GM23248 (cell line): ENCODE results near the gene PLA2G2E. TPM values are rescaled to one million over a fixed set of nuclear protein-coding genes. Genes with fewer than 3 reads are reported as not detected.

Experiments used
- DNase-seq: peaks from one replicate; pipeline ENCODE4 v3.0.0-alpha.2; 2015
- H2AFZ ChIP-seq: fragments of 200-600 bp; sonication (generic); 2 replicates; pipeline ENCODE4 v1.6.1; 2016; ENCODE audit warnings: antibody characterized with exemption
- H3F3A ChIP-seq: fragments of 200-600 bp; sonication (generic); 2 replicates; pipeline ENCODE4 v1.6.1; 2016; ENCODE audit warnings: mild to moderate bottlenecking, antibody characterized with exemption, mixed run types; ENCODE audit not compliant: insufficient read depth
- H3K27ac ChIP-seq: fragments of 200-600 bp; sonication (generic); 2 replicates; pipeline ENCODE4 v1.5.1; 2016; ENCODE audit warnings: mild to moderate bottlenecking
- H3K27me3 ChIP-seq: fragments of 200-600 bp; sonication (generic); replicated peaks from 2 replicates; pipeline ENCODE4 v1.6.1; 2016; ENCODE audit warnings: mild to moderate bottlenecking; ENCODE audit not compliant: insufficient read depth
- H3K36me3 ChIP-seq: fragments of 200-600 bp; sonication (generic); 2 replicates; pipeline ENCODE4 v1.6.1; 2016; ENCODE audit warnings: low read depth, mild to moderate bottlenecking
- H3K4me1 ChIP-seq: fragments of 200-600 bp; sonication (generic); 2 replicates; pipeline ENCODE4 v1.6.1; 2016; ENCODE audit warnings: mild to moderate bottlenecking; ENCODE audit not compliant: insufficient read depth
- H3K4me2 ChIP-seq: fragments of 200-600 bp; sonication (generic); one replicate; pipeline ENCODE4 v1.6.1; 2016; ENCODE audit warnings: mild to moderate bottlenecking; ENCODE audit not compliant: unreplicated experiment
- H3K4me3 ChIP-seq: fragments of 200-600 bp; sonication (generic); 2 replicates; pipeline ENCODE4 v1.5.1; 2016; ENCODE audit warnings: mild to moderate bottlenecking
- H3K79me2 ChIP-seq: fragments of 200-600 bp; sonication (generic); 2 replicates; pipeline ENCODE4 v1.6.1; 2016; ENCODE audit warnings: mild to moderate bottlenecking; ENCODE audit not compliant: insufficient read depth
- H3K9ac ChIP-seq: fragments of 200-600 bp; sonication (generic); 2 replicates; pipeline ENCODE4 v1.6.1; 2016; ENCODE audit warnings: mild to moderate bottlenecking
- H3K9me2 ChIP-seq: fragments of 200-600 bp; sonication (generic); 2 replicates; pipeline ENCODE4 v1.6.1; 2016; ENCODE audit warnings: mixed run types, mild to moderate bottlenecking, moderate library complexity; ENCODE audit not compliant: insufficient read depth
- H3K9me3 ChIP-seq: fragments of 200-600 bp; sonication (generic); one replicate; pipeline ENCODE4 v1.6.1; 2017; ENCODE audit warnings: low read depth
- H4K20me1 ChIP-seq: fragments of 200-600 bp; sonication (generic); 2 replicates; pipeline ENCODE4 v1.6.0; 2016; ENCODE audit not compliant: insufficient read depth
- EZH2 ChIP-seq: fragments of 200-600 bp; sonication (generic); IDR thresholded peaks from 2 replicates; pipeline ENCODE4 v1.6.1; 2018; ENCODE audit warnings: antibody characterized with exemption, mild to moderate bottlenecking; ENCODE audit not compliant: insufficient read depth, poor library complexity, severe bottlenecking
- EZH2phosphoT487 ChIP-seq: fragments of 200-600 bp; sonication (generic); IDR thresholded peaks from 2 replicates; pipeline ENCODE4 v1.6.1; 2018; ENCODE audit warnings: antibody characterized with exemption, moderate library complexity, mild to moderate bottlenecking, low read depth; ENCODE audit not compliant: insufficient read depth
- WGBS, 2 experiments: methylation state at CpG; one replicate each; pipeline ENCODE4 v1.1.6; 2015 to 2017; ENCODE audit warnings: low lambda C conversion rate in 2 of 2, low coverage in 1 of 2; ENCODE audit errors: missing lambda C conversion rate in 2 of 2; 5-methylcytosine and 5-hydroxymethylcytosine counted together
- in situ Hi-C: fragments of 300-500 bp; cut with MboI; formaldehyde crosslinking; loops from 2 replicates; pipeline ENCODE4 v1.15.0; 2020
- polyA plus RNA-seq: library from polyadenylated mRNA; unstranded; fragments of >200 nt; fragmentation: Nextera tagmentation; extraction: Ambion mirVana; gene quantifications from 2 replicates; pipeline ENCODE4 v1.2.1, GENCODE V29; 2016
- total RNA-seq: library from RNA; depleted of rRNA; stranded (reverse); fragments of >200 nt; shearing (Covaris generic); gene quantifications from 2 replicates; pipeline ENCODE4 v1.2.3, GENCODE V29; 2014

The PLA2G2E gene
- total and polyA plus RNA-seq, 2 experiments from 2014 or later, result not detected

DNA sequence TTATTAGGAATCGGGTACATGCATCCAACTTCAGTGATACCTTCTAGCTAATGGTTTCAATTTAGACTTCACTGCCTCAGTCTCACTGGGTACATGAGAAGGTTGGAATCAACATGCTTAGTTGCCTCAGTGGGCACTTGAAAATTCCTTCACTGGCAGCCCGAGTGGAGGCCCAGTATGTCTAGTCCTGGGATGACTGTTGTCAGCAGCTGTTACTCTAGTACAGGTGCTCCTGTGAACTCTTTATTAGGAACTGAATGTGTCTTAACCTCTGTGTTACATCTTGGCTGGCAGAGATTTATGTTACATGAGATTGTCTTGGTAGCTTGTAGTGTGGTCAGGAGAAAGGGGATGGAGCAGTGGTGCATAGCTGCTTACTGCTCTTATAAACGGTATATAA is 13.4 kb downstream of the PLA2G2E start:
- H3K27me3 ChIP-seq, result no peaks in the 10 kb centered on the region
- no peaks in the 10 kb centered on the region for H3K9me3 ChIP-seq
- no peaks in the 10 kb centered on the region for H3F3A ChIP-seq
- H2AFZ ChIP-seq, result no peak overlapping the region
- DNase-seq, result no peak
- in situ Hi-C loops, result no loop called here
- WGBS, 2 experiments, result 86 to 89% methylated on average over 3 of the region's 3 CpGs
- no peak overlapping the region for H3K4me3 ChIP-seq
- no peak overlapping the region for H3K27ac ChIP-seq
- no peak overlapping the region for H3K9ac ChIP-seq
- H3K9me2 ChIP-seq, result no peaks in the 10 kb centered on the region
- no peaks in the 10 kb centered on the region for H3K4me1 ChIP-seq
- H4K20me1 ChIP-seq, result no peaks in the 10 kb centered on the region
- H3K4me2 ChIP-seq, result no peak overlapping the region
- peaks cover 50% of the 10 kb centered on the region for H3K36me3 ChIP-seq
- no peak for TF ChIP-seq EZH2
- TF ChIP-seq EZH2phosphoT487, result no peak
- 0 out of 2 replicates have a peak, but pooled peaks cover 17% of the 10 kb centered on the region for H3K79me2 ChIP-seq

DNA sequence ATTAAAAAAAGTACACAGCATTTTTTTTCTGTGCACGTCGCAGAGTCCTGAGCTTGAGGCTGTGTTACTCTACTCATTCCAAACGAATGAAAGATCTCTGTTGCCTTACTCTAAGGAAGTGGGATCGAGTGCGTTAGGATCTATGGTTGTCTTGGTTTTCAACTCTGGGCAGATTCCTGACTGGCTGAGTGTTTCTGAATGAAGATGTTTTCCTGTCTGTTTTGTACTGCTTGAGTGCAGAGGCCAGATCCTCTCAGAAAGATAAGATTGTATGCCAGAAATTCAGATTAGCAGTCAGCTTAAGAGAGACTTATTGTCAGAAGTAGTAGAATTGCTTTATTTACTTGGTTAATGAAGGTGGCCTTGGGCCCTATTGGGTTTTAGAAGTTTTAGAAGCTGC is 14.0 kb downstream of the PLA2G2E start:
- no peak overlapping the region for H3K27ac ChIP-seq
- H3K4me3 ChIP-seq, result no peak overlapping the region
- no peaks in the 10 kb centered on the region for H3K9me3 ChIP-seq
- H3K4me1 ChIP-seq, result no peaks in the 10 kb centered on the region
- no peak overlapping the region for H3K4me2 ChIP-seq
- no peaks in the 10 kb centered on the region for H4K20me1 ChIP-seq
- WGBS, 2 experiments, result 94 to 96% methylated on average over 5 of the region's 5 CpGs
- peaks cover 56% of the 10 kb centered on the region for H3K36me3 ChIP-seq
- H3K27me3 ChIP-seq, result no peaks in the 10 kb centered on the region
- no peaks in the 10 kb centered on the region for H3K9me2 ChIP-seq
- H3K79me2 ChIP-seq, result 0 out of 2 replicates have a peak, but pooled peaks cover 19% of the 10 kb centered on the region
- in situ Hi-C loops, result no loop called here
- TF ChIP-seq EZH2 (no peak), EZH2phosphoT487 (no peak)
- no peak overlapping the region for H2AFZ ChIP-seq
- H3F3A ChIP-seq, result no peaks in the 10 kb centered on the region
- no peak for DNase-seq
- no peak overlapping the region for H3K9ac ChIP-seq

DNA sequence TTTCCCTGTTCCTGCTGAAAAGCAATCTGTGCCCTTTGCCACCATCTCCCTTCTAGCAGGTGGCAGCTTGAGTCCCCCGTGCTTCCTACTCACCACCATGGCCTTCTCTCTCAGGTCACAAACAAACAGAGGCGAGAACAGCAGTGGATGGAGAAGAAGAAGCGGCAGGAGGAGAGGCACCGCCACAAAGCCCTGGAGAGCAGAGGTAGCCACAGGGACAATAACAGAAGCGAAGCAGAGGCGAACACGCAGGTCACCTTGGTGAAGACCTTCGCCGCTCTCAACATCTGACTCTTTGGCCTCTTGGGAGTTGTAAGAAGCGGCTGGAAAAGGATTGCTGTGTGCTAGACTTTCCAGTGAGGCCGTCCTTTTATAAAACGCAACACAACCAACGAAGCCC is 16.0 kb downstream of the PLA2G2E start:
- no peaks in the 10 kb centered on the region for H3F3A ChIP-seq
- H3K9ac ChIP-seq, result no peak overlapping the region
- TF ChIP-seq EZH2, result no peak
- TF ChIP-seq EZH2phosphoT487, result no peak
- in situ Hi-C loops, result no loop called here
- DNase-seq, result no peak
- H3K4me3 ChIP-seq, result no peak overlapping the region
- H3K4me2 ChIP-seq, result no peak overlapping the region
- H3K9me3 ChIP-seq, result no peaks in the 10 kb centered on the region
- H3K36me3 ChIP-seq, result peaks cover 62% of the 10 kb centered on the region
- H3K4me1 ChIP-seq, result peaks cover 7% of the 10 kb centered on the region; the same call in 1 of the 2 replicates
- H3K27me3 ChIP-seq, result no peaks in the 10 kb centered on the region
- 96 to 98% methylated on average over 13 of the region's 13 CpGs for WGBS, 2 experiments
- H3K9me2 ChIP-seq, result no peaks in the 10 kb centered on the region
- no peaks in the 10 kb centered on the region for H4K20me1 ChIP-seq
- 0 out of 2 replicates have a peak, but pooled peaks cover 32% of the 10 kb centered on the region for H3K79me2 ChIP-seq
- no peak overlapping the region for H2AFZ ChIP-seq
- no peak overlapping the region for H3K27ac ChIP-seq

DNA sequence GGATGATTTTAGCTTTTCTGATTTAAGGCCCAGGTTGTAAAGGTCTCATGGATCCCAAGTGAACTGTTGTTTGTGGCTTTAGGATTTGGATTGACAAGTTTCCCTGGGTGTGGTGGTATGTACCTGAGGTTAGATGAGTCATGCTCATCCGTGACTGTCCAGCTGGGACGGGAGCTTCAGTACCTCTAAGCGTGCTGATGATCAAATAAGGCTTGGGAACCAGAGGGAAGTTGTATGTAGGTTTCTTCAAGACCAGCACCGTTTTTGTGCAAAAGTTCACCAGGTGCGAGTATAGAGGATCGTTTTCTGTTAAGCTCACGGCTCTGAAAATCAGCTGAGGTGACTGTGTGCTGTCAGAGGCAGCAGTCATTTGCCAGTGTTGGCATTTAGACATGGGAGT is 19.8 kb downstream of the PLA2G2E start:
- no peak overlapping the region for H3K27ac ChIP-seq
- no peaks in the 10 kb centered on the region for H3K27me3 ChIP-seq
- DNase-seq, result no peak
- H3K9me2 ChIP-seq, result no peaks in the 10 kb centered on the region
- no peaks in the 10 kb centered on the region for H3F3A ChIP-seq
- 93% methylated on average over 7 of the region's 7 CpGs for WGBS, 2 experiments
- H3K4me3 ChIP-seq, result no peak overlapping the region
- H3K9me3 ChIP-seq, result no peaks in the 10 kb centered on the region
- H3K4me2 ChIP-seq, result no peak overlapping the region
- TF ChIP-seq EZH2 (no peak), EZH2phosphoT487 (no peak)
- in situ Hi-C loops, result no loop called here
- H4K20me1 ChIP-seq, result no peaks in the 10 kb centered on the region
- no peak overlapping the region for H2AFZ ChIP-seq
- H3K4me1 ChIP-seq, result peaks cover 7% of the 10 kb centered on the region; the same call in 1 of the 2 replicates
- peaks cover 64% of the 10 kb centered on the region for H3K36me3 ChIP-seq
- peaks cover 30% of the 10 kb centered on the region; the same call in 1 of the 2 replicates for H3K79me2 ChIP-seq
- no peak overlapping the region for H3K9ac ChIP-seq

DNA sequence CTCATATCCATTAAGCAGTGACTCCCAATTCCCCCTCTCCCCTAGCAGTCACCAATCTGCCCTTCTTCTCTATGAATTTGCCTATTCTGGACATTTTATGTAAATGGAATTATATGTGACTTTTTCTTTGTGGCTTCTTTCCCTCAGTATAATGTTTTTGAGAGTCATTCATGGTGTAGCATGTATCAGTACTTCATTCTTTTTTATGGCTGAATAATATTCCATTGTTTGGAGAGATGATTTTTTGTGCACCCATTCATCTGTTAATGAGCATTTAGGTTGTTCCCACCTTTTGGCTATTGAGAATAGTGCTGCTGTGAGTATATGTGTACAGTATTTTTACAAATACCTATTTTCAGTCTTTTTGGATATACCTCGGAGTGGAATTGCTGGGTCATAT is 21.8 kb downstream of the PLA2G2E start:
- 88 to 100% methylated on average over 1 of the region's 1 CpG for WGBS, 2 experiments
- Histone ChIP-seq H3K79me2 (peaks cover 45% of the 10 kb centered on the region; the same call in 1 of the 2 replicates), H3K36me3 (peaks cover 53% of the 10 kb centered on the region), H3K4me2 (no peak overlapping the region), H3K27me3 (no peaks in the 10 kb centered on the region), H4K20me1 (no peaks in the 10 kb centered on the region), H3K9ac (no peak overlapping the region), H3K4me1 (peaks cover 7% of the 10 kb centered on the region; the same call in 1 of the 2 replicates), H3K9me2 (no peaks in the 10 kb centered on the region), H3F3A (no peaks in the 10 kb centered on the region), H3K27ac (no peak overlapping the region), H3K4me3 (no peak overlapping the region), H3K9me3 (no peaks in the 10 kb centered on the region), H2AFZ (no peak overlapping the region)
- no peak for DNase-seq
- in situ Hi-C loops, result no loop called here
- TF ChIP-seq EZH2, result no peak
- no peak for TF ChIP-seq EZH2phosphoT487
